K562 (cell line): ENCODE measurements around the gene SLC24A1.

Experiments used
- BCL6 ChIP-seq: fragments of 250-450 bp; sonication (Bioruptor Pico); IDR thresholded peaks from 2 replicates; pipeline ENCODE4 v1.4.0; 2020
- FOXM1 ChIP-seq, 2 experiments: fragments of 450-650 bp in 1 of 2; sonication (generic) in 1 of 2; formaldehyde crosslinking in 1 of 2; IDR thresholded peaks; 2 replicates each; pipeline versions ENCODE4 v1.6.1 to v1.9.0; 2017 to 2022; ENCODE audit warnings: low read depth in 2 of 2, mild to moderate bottlenecking in 2 of 2, missing genetic modification reagents in 1 of 2, moderate library complexity in 1 of 2
- HDAC6 ChIP-seq: IDR thresholded peaks from 2 replicates; pipeline ENCODE4 v1.6.1; 2012; ENCODE audit warnings: low read depth, mild to moderate bottlenecking, control low read depth, inconsistent platforms, low read length, moderate library complexity
- NR1H2 ChIP-seq: sonication (generic); formaldehyde crosslinking; IDR thresholded peaks from 2 replicates; pipeline ENCODE4 v1.4.0; 2020; ENCODE audit warnings: mild to moderate bottlenecking, missing genetic modification reagents
- POLR2A ChIP-seq: fragments of 450-650 bp; conservative IDR thresholded peaks from 2 replicates; pipeline ENCODE4 v1.6.1; 2016
- SIRT6 ChIP-seq: IDR thresholded peaks from one replicate; pipeline ENCODE4 v1.6.1; 2012; ENCODE audit warnings: low read depth, mild to moderate bottlenecking, control low read depth, inconsistent platforms, low read length, moderate library complexity
- SIX5 ChIP-seq, 2 experiments: IDR thresholded peaks; 2 replicates each; pipeline ENCODE4 v1.6.1; 2011; ENCODE audit warnings: low read length in 2 of 2, borderline replicate concordance in 1 of 2, low read depth in 1 of 2, mild to moderate bottlenecking in 1 of 2, moderate library complexity in 1 of 2; ENCODE audit not compliant: insufficient read depth in 1 of 2
- SP2 ChIP-seq: IDR thresholded peaks from 2 replicates; pipeline ENCODE4 v1.6.1; 2011; ENCODE audit warnings: mild to moderate bottlenecking, low read depth, low read length, moderate library complexity; ENCODE audit not compliant: poor library complexity, severe bottlenecking; ENCODE audit errors: extremely low read depth
- TAF1 ChIP-seq: IDR thresholded peaks from 2 replicates; pipeline ENCODE4 v1.6.1; 2011; ENCODE audit warnings: mild to moderate bottlenecking, low read length, moderate library complexity; ENCODE audit not compliant: insufficient read depth, control insufficient read depth, severe bottlenecking; ENCODE audit errors: extremely low read depth
- TF ChIP-seq, protein P1 (sequence below): sonication (generic); formaldehyde crosslinking; IDR thresholded peaks from 2 replicates; pipeline ENCODE4 v1.8.1; 2022; ENCODE audit warnings: missing genetic modification reagents
- TF ChIP-seq, protein P2 (sequence below), 3 experiments: IDR thresholded peaks in 2 of 3; conservative IDR thresholded peaks in 1 of 3; 2 replicates each; pipeline ENCODE4 v1.5.1; 2011 to 2012; ENCODE audit warnings: low read length in 3 of 3, mild to moderate bottlenecking in 3 of 3, control low read depth in 2 of 3, improper control_type of control experiment in 1 of 3, inconsistent platforms in 1 of 3, low read depth in 1 of 3, mixed read lengths in 1 of 3, moderate library complexity in 1 of 3; ENCODE audit not compliant: insufficient read depth in 2 of 3
- TF ChIP-seq, protein P3 (sequence below): sonication (generic); formaldehyde crosslinking; IDR thresholded peaks from 2 replicates; pipeline ENCODE4 v1.8.0; 2022; ENCODE audit warnings: mild to moderate bottlenecking, missing genetic modification reagents, borderline replicate concordance
- TF ChIP-seq, protein P4 (sequence below): sonication (generic); formaldehyde crosslinking; IDR thresholded peaks from 2 replicates; pipeline ENCODE4 v1.8.1; 2023; ENCODE audit warnings: mild to moderate bottlenecking, missing genetic modification reagents
- TF ChIP-seq, protein P5 (sequence below): fragments of 200-400 bp; formaldehyde crosslinking; IDR thresholded peaks from 2 replicates; pipeline ENCODE4 v1.6.1; 2017; ENCODE audit warnings: mild to moderate bottlenecking, low read depth, low read length, moderate library complexity

DNA sequence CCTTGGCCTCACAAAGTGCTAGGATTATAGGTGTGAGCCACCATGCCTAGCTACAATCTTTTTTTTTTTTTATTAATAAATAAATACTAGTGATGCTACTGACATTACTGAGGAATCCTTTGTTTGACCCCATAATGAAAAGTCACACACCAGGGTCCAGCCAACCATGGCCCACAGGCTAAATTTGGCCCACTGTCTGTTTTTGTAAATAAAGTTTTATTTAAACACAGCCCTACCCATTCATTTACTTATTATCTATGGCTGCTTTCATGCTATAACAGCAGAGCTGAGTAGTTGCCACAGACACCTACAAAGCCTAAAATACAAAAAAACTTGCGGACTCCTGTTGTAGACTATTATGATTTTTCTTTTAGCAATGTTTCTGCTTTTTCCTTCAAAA, 18.2 kb upstream of the SLC24A1 start:
- TF ChIP-seq SIX5 (IDR thresholded peaks at IDR 0.05; ENCODE audit: borderline replicate concordance in 1 of 2, insufficient read depth in 1 of 2, low read depth in 1 of 2, low read length in 2 of 2), result no peak
- no peak for TF ChIP-seq SP2
- TF ChIP-seq, protein P1, sequence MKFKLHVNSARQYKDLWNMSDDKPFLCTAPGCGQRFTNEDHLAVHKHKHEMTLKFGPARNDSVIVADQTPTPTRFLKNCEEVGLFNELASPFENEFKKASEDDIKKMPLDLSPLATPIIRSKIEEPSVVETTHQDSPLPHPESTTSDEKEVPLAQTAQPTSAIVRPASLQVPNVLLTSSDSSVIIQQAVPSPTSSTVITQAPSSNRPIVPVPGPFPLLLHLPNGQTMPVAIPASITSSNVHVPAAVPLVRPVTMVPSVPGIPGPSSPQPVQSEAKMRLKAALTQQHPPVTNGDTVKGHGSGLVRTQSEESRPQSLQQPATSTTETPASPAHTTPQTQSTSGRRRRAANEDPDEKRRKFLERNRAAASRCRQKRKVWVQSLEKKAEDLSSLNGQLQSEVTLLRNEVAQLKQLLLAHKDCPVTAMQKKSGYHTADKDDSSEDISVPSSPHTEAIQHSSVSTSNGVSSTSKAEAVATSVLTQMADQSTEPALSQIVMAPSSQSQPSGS (CRISPR knock-in tag), result no peak
- no peak for TF ChIP-seq BCL6 (CRISPR knock-in tag)
- TF ChIP-seq, protein P2, sequence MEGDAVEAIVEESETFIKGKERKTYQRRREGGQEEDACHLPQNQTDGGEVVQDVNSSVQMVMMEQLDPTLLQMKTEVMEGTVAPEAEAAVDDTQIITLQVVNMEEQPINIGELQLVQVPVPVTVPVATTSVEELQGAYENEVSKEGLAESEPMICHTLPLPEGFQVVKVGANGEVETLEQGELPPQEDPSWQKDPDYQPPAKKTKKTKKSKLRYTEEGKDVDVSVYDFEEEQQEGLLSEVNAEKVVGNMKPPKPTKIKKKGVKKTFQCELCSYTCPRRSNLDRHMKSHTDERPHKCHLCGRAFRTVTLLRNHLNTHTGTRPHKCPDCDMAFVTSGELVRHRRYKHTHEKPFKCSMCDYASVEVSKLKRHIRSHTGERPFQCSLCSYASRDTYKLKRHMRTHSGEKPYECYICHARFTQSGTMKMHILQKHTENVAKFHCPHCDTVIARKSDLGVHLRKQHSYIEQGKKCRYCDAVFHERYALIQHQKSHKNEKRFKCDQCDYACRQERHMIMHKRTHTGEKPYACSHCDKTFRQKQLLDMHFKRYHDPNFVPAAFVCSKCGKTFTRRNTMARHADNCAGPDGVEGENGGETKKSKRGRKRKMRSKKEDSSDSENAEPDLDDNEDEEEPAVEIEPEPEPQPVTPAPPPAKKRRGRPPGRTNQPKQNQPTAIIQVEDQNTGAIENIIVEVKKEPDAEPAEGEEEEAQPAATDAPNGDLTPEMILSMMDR (IDR thresholded peaks at IDR 0.05 in 2 of 3, conservative IDR thresholded peaks at IDR 0.05 in 1 of 3; ENCODE audit: insufficient read depth in 2 of 3, low read depth in 1 of 3, low read length in 3 of 3), result no peak
- TF ChIP-seq, protein P3, sequence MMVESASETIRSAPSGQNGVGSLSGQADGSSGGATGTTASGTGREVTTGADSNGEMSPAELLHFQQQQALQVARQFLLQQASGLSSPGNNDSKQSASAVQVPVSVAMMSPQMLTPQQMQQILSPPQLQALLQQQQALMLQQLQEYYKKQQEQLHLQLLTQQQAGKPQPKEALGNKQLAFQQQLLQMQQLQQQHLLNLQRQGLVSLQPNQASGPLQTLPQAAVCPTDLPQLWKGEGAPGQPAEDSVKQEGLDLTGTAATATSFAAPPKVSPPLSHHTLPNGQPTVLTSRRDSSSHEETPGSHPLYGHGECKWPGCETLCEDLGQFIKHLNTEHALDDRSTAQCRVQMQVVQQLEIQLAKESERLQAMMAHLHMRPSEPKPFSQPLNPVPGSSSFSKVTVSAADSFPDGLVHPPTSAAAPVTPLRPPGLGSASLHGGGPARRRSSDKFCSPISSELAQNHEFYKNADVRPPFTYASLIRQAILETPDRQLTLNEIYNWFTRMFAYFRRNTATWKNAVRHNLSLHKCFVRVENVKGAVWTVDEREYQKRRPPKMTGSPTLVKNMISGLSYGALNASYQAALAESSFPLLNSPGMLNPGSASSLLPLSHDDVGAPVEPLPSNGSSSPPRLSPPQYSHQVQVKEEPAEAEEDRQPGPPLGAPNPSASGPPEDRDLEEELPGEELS, result no peak
- TF ChIP-seq POLR2A, result no peak
- TF ChIP-seq, protein P4, sequence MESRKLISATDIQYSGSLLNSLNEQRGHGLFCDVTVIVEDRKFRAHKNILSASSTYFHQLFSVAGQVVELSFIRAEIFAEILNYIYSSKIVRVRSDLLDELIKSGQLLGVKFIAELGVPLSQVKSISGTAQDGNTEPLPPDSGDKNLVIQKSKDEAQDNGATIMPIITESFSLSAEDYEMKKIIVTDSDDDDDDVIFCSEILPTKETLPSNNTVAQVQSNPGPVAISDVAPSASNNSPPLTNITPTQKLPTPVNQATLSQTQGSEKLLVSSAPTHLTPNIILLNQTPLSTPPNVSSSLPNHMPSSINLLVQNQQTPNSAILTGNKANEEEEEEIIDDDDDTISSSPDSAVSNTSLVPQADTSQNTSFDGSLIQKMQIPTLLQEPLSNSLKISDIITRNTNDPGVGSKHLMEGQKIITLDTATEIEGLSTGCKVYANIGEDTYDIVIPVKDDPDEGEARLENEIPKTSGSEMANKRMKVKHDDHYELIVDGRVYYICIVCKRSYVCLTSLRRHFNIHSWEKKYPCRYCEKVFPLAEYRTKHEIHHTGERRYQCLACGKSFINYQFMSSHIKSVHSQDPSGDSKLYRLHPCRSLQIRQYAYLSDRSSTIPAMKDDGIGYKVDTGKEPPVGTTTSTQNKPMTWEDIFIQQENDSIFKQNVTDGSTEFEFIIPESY (CRISPR knock-in tag), result no peak
- TF ChIP-seq, protein P5, sequence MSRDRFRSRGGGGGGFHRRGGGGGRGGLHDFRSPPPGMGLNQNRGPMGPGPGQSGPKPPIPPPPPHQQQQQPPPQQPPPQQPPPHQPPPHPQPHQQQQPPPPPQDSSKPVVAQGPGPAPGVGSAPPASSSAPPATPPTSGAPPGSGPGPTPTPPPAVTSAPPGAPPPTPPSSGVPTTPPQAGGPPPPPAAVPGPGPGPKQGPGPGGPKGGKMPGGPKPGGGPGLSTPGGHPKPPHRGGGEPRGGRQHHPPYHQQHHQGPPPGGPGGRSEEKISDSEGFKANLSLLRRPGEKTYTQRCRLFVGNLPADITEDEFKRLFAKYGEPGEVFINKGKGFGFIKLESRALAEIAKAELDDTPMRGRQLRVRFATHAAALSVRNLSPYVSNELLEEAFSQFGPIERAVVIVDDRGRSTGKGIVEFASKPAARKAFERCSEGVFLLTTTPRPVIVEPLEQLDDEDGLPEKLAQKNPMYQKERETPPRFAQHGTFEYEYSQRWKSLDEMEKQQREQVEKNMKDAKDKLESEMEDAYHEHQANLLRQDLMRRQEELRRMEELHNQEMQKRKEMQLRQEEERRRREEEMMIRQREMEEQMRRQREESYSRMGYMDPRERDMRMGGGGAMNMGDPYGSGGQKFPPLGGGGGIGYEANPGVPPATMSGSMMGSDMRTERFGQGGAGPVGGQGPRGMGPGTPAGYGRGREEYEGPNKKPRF, result no peak
- TF ChIP-seq TAF1, result no peak
- TF ChIP-seq NR1H2, result no peak
- TF ChIP-seq SIRT6, result no peak
- TF ChIP-seq HDAC6, result no peak
- TF ChIP-seq FOXM1 (IDR thresholded peaks at IDR 0.05; ENCODE audit: low read depth), result no peak
- TF ChIP-seq FOXM1 (CRISPR knock-in tag; IDR thresholded peaks at IDR 0.05; ENCODE audit: low read depth), result no peak
